Activated CD8-positive, alpha-beta T cell treated with anti-CD3 and anti-CD28 coated beads for 36 hours (primary cell): ENCODE results near the gene UGT8. TPM values are rescaled to one million over a fixed set of nuclear protein-coding genes. Genes with fewer than 3 reads are reported as not detected.

Source experiments
- ATAC-seq: fragments of 200-7000 bp; cut with Tn5 transposase; one replicate; pipeline ENCODE4 v1.10.0; 2021; ENCODE audit warnings: mild to moderate bottlenecking, moderate library complexity
- CTCF ChIA-PET: fragments of 350-600 bp; sonication (Branson Sonifier 250); formaldehyde crosslinking; loops from one replicate; lab custom pipeline; 2021; ENCODE audit warnings: antibody characterized with exemption; lab: Charles Lee
- POLR2A ChIA-PET: fragments of 350-600 bp; sonication (Branson Sonifier 250); formaldehyde crosslinking; loops from one replicate; lab custom pipeline; 2021; ENCODE audit warnings: antibody characterized with exemption; lab: Charles Lee
- DNase-seq: peaks from one replicate; pipeline ENCODE4 v3.0.0-alpha.2; 2020
- H3K27ac Mint-ChIP-seq: one replicate; pipeline ENCODE4 v1.8.0; 2021; ENCODE audit warnings: mild to moderate bottlenecking, mixed read lengths
- H3K27me3 Mint-ChIP-seq: one replicate; pipeline ENCODE4 v1.8.0; 2021; ENCODE audit warnings: mixed read lengths
- H3K36me3 Mint-ChIP-seq: one replicate; pipeline ENCODE4 v1.8.0; 2021; ENCODE audit warnings: low read depth, mixed read lengths
- H3K4me1 Mint-ChIP-seq: one replicate; pipeline ENCODE4 v1.8.0; 2021; ENCODE audit warnings: low read depth, mixed read lengths
- H3K4me3 Mint-ChIP-seq: one replicate; pipeline ENCODE4 v1.8.0; 2021; ENCODE audit warnings: mild to moderate bottlenecking, moderate library complexity, mixed read lengths
- H3K9me3 Mint-ChIP-seq: one replicate; pipeline ENCODE4 v1.8.0; 2021; ENCODE audit warnings: mixed read lengths
- intact Hi-C: fragments of 100-400 bp; cut with micrococcal nuclease; formaldehyde crosslinking; loops from one replicate; pipeline ENCODE4 v1.10.0; 2022
- total RNA-seq, 2 experiments: library from RNA; stranded (reverse); gene quantifications; one replicate each; pipeline ENCODE4 v1.2.3, GENCODE V29; 2021
- TF ChIP-seq, protein P1 (sequence below): fragments of 200-600 bp; IDR thresholded peaks from one replicate; pipeline ENCODE4 v1.8.0; 2022; ENCODE audit warnings: antibody characterized with exemption, mild to moderate bottlenecking

Gene UGT8
- total RNA-seq, 2 experiments from 2014 or later = 0.07 to 0.14 TPM

DNA sequence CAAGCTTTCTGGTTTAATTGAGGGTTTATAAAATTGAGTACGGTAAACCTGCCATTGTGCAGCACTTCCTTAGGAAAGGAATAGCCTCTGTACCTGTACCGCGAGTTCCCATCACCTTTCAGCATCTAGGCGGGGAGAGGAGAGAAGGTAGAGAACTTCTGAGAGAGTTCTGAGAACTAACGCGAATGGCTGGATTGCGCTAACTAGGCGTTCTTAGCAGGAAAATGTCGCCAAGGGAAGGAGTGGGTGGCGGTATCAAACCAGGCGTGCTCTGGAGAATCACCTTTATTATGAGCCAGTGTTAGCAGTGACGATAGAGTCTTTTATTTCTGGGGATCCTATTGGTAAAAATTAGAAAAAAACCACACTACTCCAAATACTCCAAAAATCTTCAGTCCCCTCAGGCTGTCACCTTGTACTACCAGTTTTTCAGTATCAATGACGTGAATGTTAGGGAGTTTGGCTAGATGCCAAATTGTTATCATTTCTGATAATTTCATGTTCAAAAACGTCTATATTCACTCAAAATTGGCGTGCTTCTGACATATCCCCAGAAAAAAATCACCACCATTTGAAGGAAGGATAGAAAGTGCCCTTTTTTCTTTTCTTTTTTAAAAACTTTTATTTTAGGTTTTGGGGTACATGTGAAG, 1.4 kb downstream of the UGT8 start:
- ATAC-seq = no peak
- Mint-ChIP-seq H3K4me3 (peak overlapping the region; percentile 40), H3K9me3 (no peaks in the 10 kb centered on the region), H3K36me3 (no peaks in the 10 kb centered on the region), H3K27me3 (peaks cover 38% of the 10 kb centered on the region), H3K4me1 (peaks cover 9% of the 10 kb centered on the region), H3K27ac (no peak overlapping the region)
- DNase-seq = no peak
- intact Hi-C loops = no loop called here
- CTCF ChIA-PET = no interaction called here
- TF ChIP-seq, protein P1, sequence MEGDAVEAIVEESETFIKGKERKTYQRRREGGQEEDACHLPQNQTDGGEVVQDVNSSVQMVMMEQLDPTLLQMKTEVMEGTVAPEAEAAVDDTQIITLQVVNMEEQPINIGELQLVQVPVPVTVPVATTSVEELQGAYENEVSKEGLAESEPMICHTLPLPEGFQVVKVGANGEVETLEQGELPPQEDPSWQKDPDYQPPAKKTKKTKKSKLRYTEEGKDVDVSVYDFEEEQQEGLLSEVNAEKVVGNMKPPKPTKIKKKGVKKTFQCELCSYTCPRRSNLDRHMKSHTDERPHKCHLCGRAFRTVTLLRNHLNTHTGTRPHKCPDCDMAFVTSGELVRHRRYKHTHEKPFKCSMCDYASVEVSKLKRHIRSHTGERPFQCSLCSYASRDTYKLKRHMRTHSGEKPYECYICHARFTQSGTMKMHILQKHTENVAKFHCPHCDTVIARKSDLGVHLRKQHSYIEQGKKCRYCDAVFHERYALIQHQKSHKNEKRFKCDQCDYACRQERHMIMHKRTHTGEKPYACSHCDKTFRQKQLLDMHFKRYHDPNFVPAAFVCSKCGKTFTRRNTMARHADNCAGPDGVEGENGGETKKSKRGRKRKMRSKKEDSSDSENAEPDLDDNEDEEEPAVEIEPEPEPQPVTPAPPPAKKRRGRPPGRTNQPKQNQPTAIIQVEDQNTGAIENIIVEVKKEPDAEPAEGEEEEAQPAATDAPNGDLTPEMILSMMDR = no peak
- POLR2A ChIA-PET = no interaction called here

DNA sequence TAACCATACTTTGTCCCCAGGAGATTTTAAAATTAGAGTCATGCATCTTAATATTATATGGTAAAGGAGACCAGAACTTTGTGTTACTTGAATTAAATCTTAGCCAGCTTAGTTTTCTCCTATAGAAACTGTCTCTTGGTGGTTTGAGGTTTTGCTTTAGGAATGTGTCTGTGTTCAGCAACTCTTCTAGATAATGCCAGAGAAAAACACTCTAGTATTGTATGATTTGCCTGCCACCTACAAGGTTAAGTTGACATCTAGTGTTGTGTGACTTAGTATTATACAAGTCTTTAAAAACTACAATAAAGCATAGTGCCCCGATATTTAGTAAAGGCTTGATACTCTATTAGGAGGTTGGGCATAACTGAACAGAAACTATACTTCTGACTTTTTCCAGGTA, 2.1 kb downstream of the UGT8 start:
- ChIA-PET POLR2A (no interaction called here), CTCF (interaction anchor here (0.8 kb wide), 1 partner anchor 18 kb away, joined by 3 read pairs; no protein-coding TSS in a partner anchor)
- no peaks in the 10 kb centered on the region for H3K36me3 Mint-ChIP-seq
- ATAC-seq (no peak), DNase-seq (no peak)
- peaks cover 34% of the 10 kb centered on the region for H3K27me3 Mint-ChIP-seq
- TF ChIP-seq, protein P1 = no peak
- no peak overlapping the region for H3K27ac Mint-ChIP-seq
- peaks cover 9% of the 10 kb centered on the region for H3K4me1 Mint-ChIP-seq
- intact Hi-C loops = no loop called here
- H3K9me3 Mint-ChIP-seq = no peaks in the 10 kb centered on the region
- H3K4me3 Mint-ChIP-seq = no peak overlapping the region

DNA sequence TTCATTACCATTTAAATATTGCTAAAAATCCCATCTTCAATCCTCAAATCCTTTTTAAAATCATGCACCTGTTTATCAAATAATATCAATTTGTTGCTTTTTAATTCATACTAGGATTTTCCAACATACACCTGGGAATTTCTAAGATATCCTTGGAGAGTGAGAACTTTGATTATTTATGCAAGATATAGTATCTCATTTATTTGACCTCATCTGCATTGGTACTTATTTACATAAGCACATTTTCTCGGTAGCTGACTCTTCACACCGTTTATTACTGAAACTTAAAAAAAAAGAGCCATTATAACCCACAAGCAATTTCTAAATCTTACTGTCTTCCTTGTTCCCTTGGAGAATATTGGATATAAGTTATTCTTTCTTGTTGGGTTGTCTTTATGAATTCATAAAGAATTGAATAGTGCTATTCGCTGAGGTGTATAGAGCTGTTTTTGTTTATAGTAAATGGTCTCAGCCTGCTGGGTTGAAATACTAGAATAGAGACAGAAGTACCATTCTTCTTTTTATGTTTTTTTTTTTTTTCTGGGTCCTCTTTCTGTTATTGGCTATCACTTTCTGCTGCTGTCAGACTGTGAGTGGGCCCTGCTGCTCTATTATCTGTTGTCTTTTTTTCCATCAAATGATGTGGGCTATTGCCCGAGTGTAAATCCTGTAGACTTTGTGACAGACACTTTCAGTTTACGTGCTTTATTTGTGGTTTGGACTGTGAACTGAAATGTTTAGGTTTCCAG, 2.9 kb downstream of the UGT8 start:
- no peak overlapping the region for H3K4me3 Mint-ChIP-seq
- CTCF ChIA-PET = interaction anchor here (0.8 kb wide), 1 partner anchor 19 kb away, joined by 3 read pairs; no protein-coding TSS in a partner anchor
- POLR2A ChIA-PET = no interaction called here
- intact Hi-C loops = no loop called here
- TF ChIP-seq, protein P1 = no peak
- ATAC-seq = no peak
- no peak overlapping the region for H3K27ac Mint-ChIP-seq
- peaks cover 9% of the 10 kb centered on the region for H3K4me1 Mint-ChIP-seq
- no peaks in the 10 kb centered on the region for H3K9me3 Mint-ChIP-seq
- peaks cover 30% of the 10 kb centered on the region for H3K27me3 Mint-ChIP-seq
- no peak for DNase-seq
- H3K36me3 Mint-ChIP-seq = no peaks in the 10 kb centered on the region

DNA sequence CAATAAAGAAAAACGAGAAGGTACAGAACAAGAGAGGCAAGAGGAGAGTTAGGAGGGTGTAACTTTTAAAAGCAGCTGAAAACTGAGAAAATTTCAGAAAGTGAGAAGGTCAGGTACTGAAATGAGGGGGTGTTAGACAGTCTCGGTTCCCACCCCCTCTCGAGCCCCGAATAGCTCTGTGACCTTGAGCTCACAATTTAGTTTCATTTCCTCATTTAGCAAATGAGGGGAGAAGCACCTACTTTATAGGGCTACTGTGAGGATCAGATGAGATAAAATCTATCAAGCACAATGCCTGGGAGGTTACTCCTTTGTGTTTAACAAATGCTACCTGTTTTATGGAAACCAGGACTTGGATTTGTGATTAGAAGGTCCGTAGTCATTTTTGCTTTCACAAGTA, 4.9 kb downstream of the UGT8 start:
- no peak for DNase-seq
- Mint-ChIP-seq H3K36me3 (no peaks in the 10 kb centered on the region), H3K27me3 (peaks cover 23% of the 10 kb centered on the region), H3K4me3 (no peak overlapping the region), H3K4me1 (peaks cover 9% of the 10 kb centered on the region), H3K9me3 (no peaks in the 10 kb centered on the region), H3K27ac (no peak overlapping the region)
- CTCF ChIA-PET = no interaction called here
- no peak for ATAC-seq
- POLR2A ChIA-PET = no interaction called here
- intact Hi-C loops = no loop called here
- TF ChIP-seq, protein P1 = no peak

DNA sequence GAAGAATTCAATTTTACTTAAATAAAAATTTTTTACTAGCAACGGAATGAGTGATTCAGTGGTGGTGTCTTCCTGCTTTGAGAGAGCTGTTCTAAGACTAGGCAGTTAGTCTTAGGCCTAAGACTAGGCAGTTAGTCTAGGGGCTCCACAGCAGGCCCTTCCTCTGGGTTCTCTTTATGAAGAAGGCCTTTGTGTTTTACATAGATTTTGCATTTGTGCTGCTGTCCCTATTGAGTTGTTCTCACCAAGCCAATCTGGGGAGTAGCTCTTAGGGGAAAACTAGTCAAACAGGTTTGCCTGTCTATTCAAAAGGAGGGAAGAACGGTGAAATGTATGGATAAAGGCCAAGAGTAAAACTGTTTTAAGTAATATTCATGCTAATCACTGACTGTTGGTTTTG, 7.6 kb downstream of the UGT8 start:
- DNase-seq (no peak), ATAC-seq (no peak)
- peaks cover 1% of the 10 kb centered on the region for H3K27me3 Mint-ChIP-seq
- TF ChIP-seq, protein P1 = no peak
- no peak overlapping the region for H3K27ac Mint-ChIP-seq
- ChIA-PET CTCF (no interaction called here), POLR2A (no interaction called here)
- intact Hi-C loops = no loop called here
- H3K9me3 Mint-ChIP-seq = no peaks in the 10 kb centered on the region
- no peaks in the 10 kb centered on the region for H3K36me3 Mint-ChIP-seq
- no peaks in the 10 kb centered on the region for H3K4me1 Mint-ChIP-seq
- H3K4me3 Mint-ChIP-seq = no peak overlapping the region
